ENCODE data around the gene DCST2.

DNA sequence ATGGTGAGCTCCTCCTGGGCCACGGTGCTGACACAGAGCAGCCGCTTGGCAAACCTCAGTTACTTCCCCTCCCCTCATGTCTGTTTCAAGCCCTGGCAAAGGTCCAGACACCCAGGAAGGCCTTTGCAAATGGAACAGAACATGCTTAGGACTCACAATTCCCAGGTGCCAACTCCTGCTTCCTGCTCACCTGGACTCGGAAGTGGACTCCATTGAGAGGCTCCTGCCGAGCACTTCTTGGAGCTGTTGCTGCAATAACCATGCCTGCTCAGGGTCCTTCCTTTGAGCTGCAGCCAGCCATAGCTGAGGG is 10.7 kb downstream of the DCST2 start:
- TF ChIP-seq, protein P1, sequence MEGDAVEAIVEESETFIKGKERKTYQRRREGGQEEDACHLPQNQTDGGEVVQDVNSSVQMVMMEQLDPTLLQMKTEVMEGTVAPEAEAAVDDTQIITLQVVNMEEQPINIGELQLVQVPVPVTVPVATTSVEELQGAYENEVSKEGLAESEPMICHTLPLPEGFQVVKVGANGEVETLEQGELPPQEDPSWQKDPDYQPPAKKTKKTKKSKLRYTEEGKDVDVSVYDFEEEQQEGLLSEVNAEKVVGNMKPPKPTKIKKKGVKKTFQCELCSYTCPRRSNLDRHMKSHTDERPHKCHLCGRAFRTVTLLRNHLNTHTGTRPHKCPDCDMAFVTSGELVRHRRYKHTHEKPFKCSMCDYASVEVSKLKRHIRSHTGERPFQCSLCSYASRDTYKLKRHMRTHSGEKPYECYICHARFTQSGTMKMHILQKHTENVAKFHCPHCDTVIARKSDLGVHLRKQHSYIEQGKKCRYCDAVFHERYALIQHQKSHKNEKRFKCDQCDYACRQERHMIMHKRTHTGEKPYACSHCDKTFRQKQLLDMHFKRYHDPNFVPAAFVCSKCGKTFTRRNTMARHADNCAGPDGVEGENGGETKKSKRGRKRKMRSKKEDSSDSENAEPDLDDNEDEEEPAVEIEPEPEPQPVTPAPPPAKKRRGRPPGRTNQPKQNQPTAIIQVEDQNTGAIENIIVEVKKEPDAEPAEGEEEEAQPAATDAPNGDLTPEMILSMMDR (IDR thresholded peaks at IDR 0.05; ENCODE audit: extremely low read depth in 1 of 2, insufficient read depth in 1 of 2, low read depth in 1 of 2, low read length in 2 of 2) = no peak
- no peak for TF ChIP-seq EZH2 (IDR thresholded peaks at IDR 0.05; ENCODE audit: borderline replicate concordance, low read depth, low read length, severe bottlenecking)
- TF ChIP-seq POLR2AphosphoS5 (IDR thresholded peaks at IDR 0.05; ENCODE audit: insufficient read depth, low read depth, low read length) = no peak
- TF ChIP-seq, protein P2, sequence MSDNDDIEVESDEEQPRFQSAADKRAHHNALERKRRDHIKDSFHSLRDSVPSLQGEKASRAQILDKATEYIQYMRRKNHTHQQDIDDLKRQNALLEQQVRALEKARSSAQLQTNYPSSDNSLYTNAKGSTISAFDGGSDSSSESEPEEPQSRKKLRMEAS (IDR thresholded peaks at IDR 0.05; ENCODE audit: insufficient read depth, insufficient read length) = no peak

Data from endothelial cell of umbilical vein (primary cell).